ENCODE results near the gene DNAAF1. TPM values are rescaled to one million over a fixed set of nuclear protein-coding genes. Genes with fewer than 3 reads are reported as not detected.
A peak's percentile ranks its signal among the peaks of the same experiment; 100 is the strongest.
"Not testable (repeated sequence)": the region's sequence is repeated elsewhere in the genome, so short reads cannot be mapped to it uniquely, and the experiment has no call there.

The DNAAF1 gene
- total RNA-seq, 6 experiments from 2014 or later, result not detected

GRCh38 chr16:84196727-84197394 lies 51.8 kb downstream of the DNAAF1 start:
- Mint-ChIP-seq H3K4me3 (no peak overlapping the region), H3K9me3 (no peaks in the 10 kb centered on the region), H3K4me1 (ENCODE audit: low read depth) (peaks cover 12% of the 10 kb centered on the region; the same call in 1 of the 2 replicates), H3K27ac (no peak overlapping the region), H3K36me3 (ENCODE audit: low read depth) (no peaks in the 10 kb centered on the region), H3K27me3 (ENCODE audit: insufficient read depth) (peaks cover 22% of the 10 kb centered on the region)
- no peak for TF ChIP-seq CTCF (IDR thresholded peaks at IDR 0.05)
- no peak for DNase-seq

- DNase-seq, result no peak
Observed at GRCh38 chr16:84197466-84198128, 52.5 kb downstream of the DNAAF1 start.

GRCh38 chr16:84198401-84198800 lies 53.3 kb downstream of the DNAAF1 start:
- no peak overlapping the region for H3K4me3 Mint-ChIP-seq
- peak; percentile 5 for DNase-seq

More at GRCh38 chr16:84197466-84198128, 52.5 kb downstream of the DNAAF1 start:
- peaks cover 12% of the 10 kb centered on the region; the same call in 1 of the 2 replicates for H3K4me1 Mint-ChIP-seq (ENCODE audit: low read depth)
- H3K27me3 Mint-ChIP-seq (ENCODE audit: insufficient read depth), result peaks cover 23% of the 10 kb centered on the region
- H3K4me3 Mint-ChIP-seq, result no peak overlapping the region
- no peak overlapping the region for H3K27ac Mint-ChIP-seq
- H3K36me3 Mint-ChIP-seq (ENCODE audit: low read depth), result no peaks in the 10 kb centered on the region
- H3K9me3 Mint-ChIP-seq, result no peaks in the 10 kb centered on the region
- TF ChIP-seq CTCF (IDR thresholded peaks at IDR 0.05), result no peak

GRCh38 chr16:84199097-84199496 lies 54.0 kb downstream of the DNAAF1 start:
- no peak for DNase-seq
- H3K4me1 Mint-ChIP-seq (ENCODE audit: low read depth), result peaks cover 12% of the 10 kb centered on the region; the same call in 1 of the 2 replicates
- no peaks in the 10 kb centered on the region for H3K36me3 Mint-ChIP-seq (ENCODE audit: low read depth)
- no peaks in the 10 kb centered on the region for H3K9me3 Mint-ChIP-seq
- H3K4me3 Mint-ChIP-seq, result no peak overlapping the region
- peaks cover 16% of the 10 kb centered on the region for H3K27me3 Mint-ChIP-seq (ENCODE audit: insufficient read depth)
- H3K27ac Mint-ChIP-seq, result no peak overlapping the region
- TF ChIP-seq CTCF (IDR thresholded peaks at IDR 0.05), result no peak

More at GRCh38 chr16:84198401-84198800, 53.3 kb downstream of the DNAAF1 start:
- Mint-ChIP-seq H3K27ac (no peak overlapping the region), H3K27me3 (ENCODE audit: insufficient read depth) (peaks cover 17% of the 10 kb centered on the region), H3K36me3 (ENCODE audit: low read depth) (no peaks in the 10 kb centered on the region), H3K9me3 (no peaks in the 10 kb centered on the region), H3K4me1 (ENCODE audit: low read depth) (peaks cover 12% of the 10 kb centered on the region; the same call in 1 of the 2 replicates)
- TF ChIP-seq CTCF (IDR thresholded peaks at IDR 0.05), result no peak

GRCh38 chr16:84199861-84200260 lies 54.8 kb downstream of the DNAAF1 start:
- no peak for TF ChIP-seq CTCF (IDR thresholded peaks at IDR 0.05)
- DNase-seq, result no peak
- Mint-ChIP-seq H3K4me1 (ENCODE audit: low read depth) (peaks cover 12% of the 10 kb centered on the region; the same call in 1 of the 2 replicates), H3K27me3 (ENCODE audit: insufficient read depth) (peaks cover 15% of the 10 kb centered on the region), H3K4me3 (peak overlapping the region; percentile 7; the same call in 1 of the 2 replicates), H3K9me3 (no peaks in the 10 kb centered on the region), H3K27ac (no peak overlapping the region), H3K36me3 (ENCODE audit: low read depth) (no peaks in the 10 kb centered on the region)

GRCh38 chr16:84204551-84204950 lies 59.4 kb downstream of the DNAAF1 start:
- not testable (repeated sequence) for DNase-seq; H3K27ac Mint-ChIP-seq; H3K9me3 Mint-ChIP-seq; H3K4me3 Mint-ChIP-seq; H3K36me3 Mint-ChIP-seq (ENCODE audit: low read depth)
- H3K4me1 Mint-ChIP-seq (ENCODE audit: low read depth), result peaks cover 18% of the 10 kb centered on the region; the same call in 1 of the 2 replicates
- peaks cover 33% of the 10 kb centered on the region for H3K27me3 Mint-ChIP-seq (ENCODE audit: insufficient read depth)

GRCh38 chr16:84205123-84205522 lies 60.0 kb downstream of the DNAAF1 start:
- not testable (repeated sequence) for H3K27ac Mint-ChIP-seq; H3K36me3 Mint-ChIP-seq (ENCODE audit: low read depth); H3K9me3 Mint-ChIP-seq; H3K4me3 Mint-ChIP-seq
- Mint-ChIP-seq H3K27me3 (ENCODE audit: insufficient read depth) (peaks cover 36% of the 10 kb centered on the region), H3K4me1 (ENCODE audit: low read depth) (peaks cover 13% of the 10 kb centered on the region; the same call in 1 of the 2 replicates)
- DNase-seq, result peak; percentile 41
